NCI-H748 (cell line): ENCODE results near the gene LAMA2.

Experiments
- DNase-seq: peaks from one replicate; lab custom pipeline; 2025; ENCODE audit not compliant: unreplicated experiment; lab: John Stamatoyannopoulos, UW

Gene LAMA2

DNA sequence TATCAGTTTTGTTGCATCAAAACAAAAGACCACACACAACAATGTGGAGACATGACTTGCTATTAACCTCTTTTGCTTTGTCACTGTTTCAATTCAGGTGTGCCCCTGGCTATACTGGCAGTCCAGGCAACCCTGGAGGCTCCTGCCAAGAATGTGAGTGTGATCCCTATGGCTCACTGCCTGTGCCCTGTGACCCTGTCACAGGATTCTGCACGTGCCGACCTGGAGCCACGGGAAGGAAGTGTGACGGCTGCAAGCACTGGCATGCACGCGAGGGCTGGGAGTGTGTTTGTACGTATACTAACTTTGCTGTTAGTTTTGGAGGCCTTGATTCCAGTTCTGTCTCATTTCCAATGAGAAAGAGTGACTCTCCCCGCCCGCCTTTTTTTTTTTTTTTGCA lies 470.1 kb downstream of the LAMA2 start:
- no peak for DNase-seq

DNA sequence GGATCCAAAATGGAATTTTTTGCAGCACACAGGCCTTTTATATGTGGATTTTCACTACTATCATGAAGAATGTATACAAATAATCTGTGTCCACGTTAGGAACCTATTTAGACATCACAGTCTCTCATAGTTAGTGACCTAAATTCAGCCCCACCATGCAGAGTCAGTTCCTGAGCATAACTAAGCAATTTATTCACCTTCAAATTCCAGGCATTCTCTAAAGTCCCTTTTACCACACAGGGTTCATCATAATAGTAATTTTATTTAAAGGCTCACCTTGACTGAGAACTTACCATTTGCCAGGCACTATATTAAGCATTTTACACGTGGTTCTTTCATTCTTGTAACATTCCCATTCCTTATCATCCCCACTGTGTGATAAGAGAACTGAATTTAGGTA lies 473.2 kb downstream of the LAMA2 start:
- no peak for DNase-seq

GRCh38 chr6:129359811-129360681 lies 477.1 kb downstream of the LAMA2 start:
- DNase-seq, result no peak

DNA sequence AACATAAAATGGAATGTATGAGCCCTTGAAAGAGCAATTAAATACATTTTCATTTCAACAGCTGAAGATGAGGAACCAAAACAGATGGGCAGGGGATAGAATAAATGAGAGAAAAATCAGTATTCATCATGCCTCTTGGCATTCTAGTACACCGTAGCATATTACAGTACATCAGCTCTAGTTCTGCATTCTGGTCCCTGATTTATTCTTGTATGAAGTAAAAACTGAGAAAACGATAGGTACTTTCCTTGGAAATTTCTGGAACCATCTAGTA lies 477.7 kb downstream of the LAMA2 start:
- DNase-seq, result no peak

- peak; percentile 93 for DNase-seq
These were observed 481.1 kb downstream of the LAMA2 start for GRCh38 chr6:129364037-129364436.

- no peak for DNase-seq
These were observed 481.8 kb downstream of the LAMA2 start for GRCh38 chr6:129364767-129365166.

DNA sequence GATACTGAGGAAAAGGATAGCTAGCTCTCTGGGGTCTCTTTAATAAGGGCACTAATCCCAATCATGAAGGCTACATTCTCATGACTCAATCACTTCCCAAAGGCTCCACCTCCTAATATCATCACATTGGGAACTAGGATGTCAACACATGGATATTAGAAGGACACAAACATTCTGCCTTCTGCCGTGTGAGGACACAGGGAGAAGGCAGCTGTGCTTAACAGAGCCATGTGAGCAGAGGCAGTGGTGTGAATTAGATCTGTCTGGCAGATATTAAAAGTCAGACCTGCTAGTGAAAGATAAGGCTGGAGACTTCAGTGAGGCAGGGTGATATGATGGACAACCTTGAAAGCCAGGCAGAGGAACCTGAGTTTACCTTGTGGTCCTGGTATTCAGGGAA lies 485.1 kb downstream of the LAMA2 start:
- no peak for DNase-seq

DNA sequence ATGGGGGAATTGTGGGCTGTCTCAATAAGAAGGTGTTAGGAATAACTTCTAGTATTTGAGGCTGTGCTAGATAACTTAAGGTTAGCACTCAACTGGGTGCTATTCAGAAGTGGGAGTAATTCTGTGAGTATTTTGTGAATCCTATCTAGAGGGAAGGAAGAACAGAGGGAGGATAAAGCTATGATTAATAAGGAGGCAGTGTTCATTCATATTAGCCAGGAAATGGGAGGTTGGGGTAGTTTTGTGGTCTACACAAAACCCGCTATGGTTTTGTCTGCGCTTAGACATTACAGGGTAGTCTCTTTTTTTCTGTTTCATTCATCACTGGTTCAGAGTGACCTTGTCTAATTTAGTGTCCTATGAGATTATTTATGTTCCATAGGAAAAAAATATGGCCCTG lies 486.0 kb downstream of the LAMA2 start:
- no peak for DNase-seq

DNA sequence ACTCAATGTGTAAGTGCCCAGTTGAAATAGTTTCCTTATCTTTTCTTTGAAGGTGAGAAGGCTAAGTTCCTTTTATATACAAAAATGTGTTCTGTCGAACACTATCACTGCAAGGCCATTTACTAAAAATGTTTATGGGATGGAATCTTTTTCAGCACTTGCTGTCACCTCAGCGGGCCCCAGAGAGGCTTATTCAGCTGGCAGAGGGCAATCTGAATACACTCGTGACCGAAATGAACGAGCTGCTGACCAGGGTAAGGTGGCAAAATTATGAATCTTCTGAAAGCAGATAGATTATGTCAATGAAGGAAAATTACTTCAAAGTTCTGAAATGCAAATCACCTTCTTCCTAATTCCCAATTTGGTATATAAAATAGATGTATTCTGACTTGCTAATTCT lies 486.8 kb downstream of the LAMA2 start:
- DNase-seq, result no peak

DNA sequence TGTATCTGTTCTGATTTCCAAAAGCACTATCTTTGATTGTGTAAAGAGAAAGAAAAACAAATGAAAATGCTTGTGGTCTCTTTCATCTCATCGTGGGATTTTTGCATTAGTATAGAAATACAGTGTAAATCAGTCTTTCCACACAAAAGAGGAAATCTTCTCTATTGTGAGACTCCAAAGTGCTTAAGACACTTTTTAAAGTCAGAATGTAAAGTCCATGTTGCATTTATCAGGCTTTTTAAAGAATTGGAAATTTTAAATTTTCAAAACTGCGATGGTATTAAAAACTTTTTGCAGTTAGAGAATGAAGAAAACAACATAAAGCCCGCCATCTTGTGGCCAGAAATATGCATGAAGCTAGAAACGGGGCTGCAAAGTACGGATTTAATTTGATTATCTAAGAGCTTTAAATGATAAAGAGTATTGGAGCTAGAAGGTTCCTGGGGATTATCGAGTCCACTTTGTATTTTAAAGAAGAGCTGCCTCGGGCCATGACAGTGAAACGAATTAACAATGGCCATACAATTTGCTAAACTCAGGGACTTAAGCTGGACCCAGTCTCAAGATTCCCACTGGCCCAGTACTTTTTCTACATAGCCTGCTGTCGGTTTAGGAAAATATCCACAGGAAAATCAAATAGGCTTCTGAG lies 487.5 kb downstream of the LAMA2 start:
- DNase-seq, result peak; percentile 40

GRCh38 chr6:129381885-129382284 lies 498.9 kb downstream of the LAMA2 start:
- no peak for DNase-seq

- DNase-seq, result no peak
These were observed 500.0 kb downstream of the LAMA2 start for GRCh38 chr6:129382916-129383315.

DNA sequence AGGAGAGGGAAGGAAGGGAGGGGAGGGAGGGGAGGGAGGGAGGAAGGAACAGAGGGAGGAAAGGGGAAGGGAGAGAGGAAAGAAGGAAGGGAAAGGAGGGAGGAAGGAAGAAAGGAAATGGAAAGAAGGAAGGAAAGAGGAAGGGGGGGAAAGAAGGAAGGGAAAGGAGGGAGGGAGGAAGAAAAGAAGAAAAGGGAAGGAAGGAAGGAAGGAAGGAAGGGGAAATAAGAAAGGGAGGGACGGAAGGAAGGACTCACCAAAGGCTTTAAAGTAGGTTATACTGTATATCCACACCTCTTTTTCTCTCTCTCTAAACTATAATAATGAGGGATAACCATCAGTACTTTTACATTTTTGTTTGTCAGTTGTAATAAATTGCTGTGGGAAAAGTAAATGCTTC lies 502.2 kb downstream of the LAMA2 start:
- no peak for DNase-seq

- DNase-seq, result peak; percentile 14
These were observed 508.0 kb downstream of the LAMA2 start for GRCh38 chr6:129390900-129391299.

GRCh38 chr6:129393654-129394053 lies 510.7 kb downstream of the LAMA2 start:
- DNase-seq, result no peak

DNA sequence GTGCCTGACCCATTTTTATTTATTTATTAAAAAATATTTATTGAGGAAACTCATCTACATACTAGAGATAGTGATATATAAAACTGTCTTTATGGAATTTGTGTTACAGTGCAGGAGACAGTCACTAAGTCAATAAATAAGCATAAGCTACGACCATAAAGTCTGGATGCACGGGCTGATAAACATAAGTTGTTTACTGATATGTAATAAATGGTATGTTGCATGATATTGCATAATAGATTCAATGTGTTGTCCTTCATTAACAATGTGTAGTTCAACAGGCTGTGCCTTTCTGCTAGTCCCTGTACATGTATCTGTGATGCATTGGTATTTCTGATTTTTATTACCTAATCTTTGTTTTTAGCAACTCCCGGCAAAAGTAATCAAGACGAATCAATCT lies 515.8 kb downstream of the LAMA2 start:
- DNase-seq, result no peak

DNA sequence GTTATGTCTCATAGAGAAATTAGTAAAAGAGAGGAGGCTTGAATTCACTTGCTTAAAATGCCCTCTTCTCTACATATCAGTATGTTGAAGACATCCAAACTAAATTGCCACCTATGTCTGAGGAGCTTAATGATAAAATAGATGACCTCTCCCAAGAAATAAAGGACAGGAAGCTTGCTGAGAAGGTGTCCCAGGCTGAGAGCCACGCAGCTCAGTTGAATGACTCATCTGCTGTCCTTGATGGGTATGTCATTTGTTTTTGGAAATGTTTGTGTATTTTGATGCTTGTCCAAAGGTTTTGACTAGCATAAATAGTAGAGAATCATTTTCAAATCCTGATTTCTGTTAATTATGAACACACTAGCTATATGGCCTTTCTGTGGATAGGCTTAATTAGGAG lies 519.3 kb downstream of the LAMA2 start:
- no peak for DNase-seq

DNA sequence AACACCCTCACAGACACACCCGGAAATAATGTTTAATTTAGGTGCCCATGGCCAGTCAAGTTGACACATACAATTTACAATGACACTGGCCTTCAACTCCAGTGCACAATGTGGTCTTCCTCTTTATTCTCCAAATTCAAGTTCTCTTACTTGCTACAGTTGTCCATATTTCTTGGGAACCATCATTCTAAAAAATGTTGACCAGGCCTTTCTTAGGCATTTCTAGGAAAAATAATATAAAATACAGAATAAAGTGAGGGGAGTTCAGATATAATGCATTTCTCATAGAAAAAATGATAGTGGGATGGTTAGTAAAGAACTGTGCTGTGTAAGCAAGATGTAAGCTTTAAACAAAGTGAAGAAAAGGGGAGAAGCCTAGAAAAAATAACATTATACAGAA lies 528.2 kb downstream of the LAMA2 start:
- no peak for DNase-seq

DNA sequence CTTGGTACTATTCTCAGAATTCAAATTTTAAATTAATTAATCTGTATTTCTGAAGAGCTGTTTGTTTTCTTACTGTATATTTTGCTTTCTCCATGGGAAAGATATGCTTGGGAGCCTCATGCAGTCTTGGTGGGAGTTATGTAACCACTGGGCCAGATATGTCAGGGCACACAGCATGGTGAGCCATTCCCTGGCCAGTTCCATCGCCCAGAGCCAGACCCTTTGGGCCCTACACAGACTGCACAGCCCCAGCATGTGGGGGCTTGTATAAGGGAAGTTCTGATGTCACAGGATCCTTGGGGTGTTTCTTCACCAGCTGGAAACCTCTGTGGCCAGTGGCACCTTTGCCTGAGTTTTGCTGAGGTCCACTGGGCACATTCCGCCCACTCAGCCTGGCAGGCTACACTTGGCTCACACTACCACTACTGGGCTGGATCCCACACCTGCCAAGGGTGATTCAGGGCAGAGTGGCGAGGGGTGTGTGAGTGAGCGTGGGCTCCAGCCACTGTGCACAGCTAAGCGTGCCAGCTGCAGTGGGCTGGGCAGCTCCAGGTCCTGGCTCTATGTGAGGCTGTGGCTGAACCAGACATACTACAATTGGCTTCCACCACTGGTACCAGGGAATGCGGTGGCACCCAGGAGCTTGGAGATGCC lies 533.5 kb downstream of the LAMA2 start:
- DNase-seq, result no peak

GRCh38 chr6:129417416-129418086 lies 534.6 kb downstream of the LAMA2 start:
- DNase-seq, result no peak

DNA sequence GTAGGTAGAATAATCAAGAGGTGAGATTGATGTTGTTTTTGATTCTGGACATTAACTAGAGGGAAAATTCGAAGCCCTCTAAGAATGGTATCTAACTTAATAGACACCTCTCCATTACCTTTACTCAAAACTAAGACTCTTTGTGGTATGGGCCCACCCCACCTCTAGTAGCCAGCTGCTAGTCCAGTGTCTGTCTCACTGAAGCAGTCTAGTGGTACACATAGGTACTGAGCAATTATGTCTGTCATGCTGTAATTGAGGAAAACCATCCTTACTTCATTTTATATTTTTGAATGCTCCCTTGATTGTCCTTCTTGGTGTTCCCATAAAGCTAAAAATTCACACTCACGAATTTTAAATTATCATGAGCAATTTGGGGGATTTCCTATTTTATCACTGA lies 536.4 kb downstream of the LAMA2 start:
- no peak for DNase-seq

DNA sequence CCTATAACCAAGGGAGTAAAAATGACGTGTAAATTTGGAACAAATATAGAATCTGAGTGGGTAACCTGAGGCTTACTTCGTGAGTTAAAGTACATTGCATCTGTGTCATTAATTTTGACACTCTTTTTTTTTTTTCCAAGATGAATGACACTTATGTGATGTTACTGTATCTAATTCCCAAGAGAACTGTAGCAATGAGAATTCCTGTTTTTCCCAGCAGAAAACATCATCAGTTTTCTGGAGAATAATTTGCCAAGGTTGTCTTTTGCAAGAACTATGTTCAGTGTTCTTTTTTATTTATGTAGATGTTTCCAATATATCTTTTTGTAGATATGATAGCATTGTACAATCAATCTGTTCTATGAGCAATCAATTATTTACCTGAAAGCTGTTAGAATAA lies 543.4 kb downstream of the LAMA2 start:
- DNase-seq, result no peak
